ENCODE results near the gene ERCC5.

The ERCC5 gene

GRCh38 chr13:102846261-102847015 lies 606 bp downstream of the ERCC5 start:
- Histone ChIP-seq H3K4me3 (replicated peaks; ENCODE audit: low read depth, low read length) (peak overlapping the region; percentile 87), H3K36me3 (ENCODE audit: control insufficient read depth, insufficient read depth, low read length) (no peaks in the 10 kb centered on the region; the same call in 1 of the 2 replicates), H3K27me3 (replicated peaks; ENCODE audit: control insufficient read depth, insufficient read depth, low read length) (no peaks in the 10 kb centered on the region)
- peak; percentile 63 for DNase-seq (ENCODE audit: extremely low read depth, insufficient read length)
- TF ChIP-seq CTCF (IDR thresholded peaks at IDR 0.05; ENCODE audit: insufficient read depth, low read length, poor library complexity, severe bottlenecking), result no peak

- Histone ChIP-seq H3K36me3 (ENCODE audit: control insufficient read depth, insufficient read depth, low read length) (no peaks in the 10 kb centered on the region; the same call in none of the 2 replicates), H3K27me3 (replicated peaks; ENCODE audit: control insufficient read depth, insufficient read depth, low read length) (no peaks in the 10 kb centered on the region), H3K4me3 (replicated peaks; ENCODE audit: low read depth, low read length) (peak overlapping the region; percentile 87)
- DNase-seq (ENCODE audit: extremely low read depth, insufficient read length), result peak; percentile 13
- peak; percentile 80 for TF ChIP-seq CTCF (IDR thresholded peaks at IDR 0.05; ENCODE audit: insufficient read depth, low read length, poor library complexity, severe bottlenecking)
Observed at GRCh38 chr13:102847272-102848234, 1.7 kb downstream of the ERCC5 start.

GRCh38 chr13:102848956-102849355 lies 3.1 kb downstream of the ERCC5 start:
- Histone ChIP-seq H3K27me3 (replicated peaks; ENCODE audit: control insufficient read depth, insufficient read depth, low read length) (no peaks in the 10 kb centered on the region), H3K36me3 (ENCODE audit: control insufficient read depth, insufficient read depth, low read length) (no peaks in the 10 kb centered on the region; the same call in none of the 2 replicates), H3K4me3 (replicated peaks; ENCODE audit: low read depth, low read length) (no peak overlapping the region)
- no peak for DNase-seq (ENCODE audit: extremely low read depth, insufficient read length)
- no peak for TF ChIP-seq CTCF (IDR thresholded peaks at IDR 0.05; ENCODE audit: insufficient read depth, low read length, poor library complexity, severe bottlenecking)

GRCh38 chr13:102852556-102852955 lies 6.7 kb downstream of the ERCC5 start:
- no peaks in the 10 kb centered on the region for H3K27me3 ChIP-seq (replicated peaks; ENCODE audit: control insufficient read depth, insufficient read depth, low read length)
- peaks cover 4% of the 10 kb centered on the region for H3K36me3 ChIP-seq (ENCODE audit: control insufficient read depth, insufficient read depth, low read length)
- no peak for TF ChIP-seq CTCF (IDR thresholded peaks at IDR 0.05; ENCODE audit: insufficient read depth, low read length, poor library complexity, severe bottlenecking)
- DNase-seq (ENCODE audit: extremely low read depth, insufficient read length), result no peak
- no peak overlapping the region for H3K4me3 ChIP-seq (replicated peaks; ENCODE audit: low read depth, low read length)

- TF ChIP-seq CTCF (IDR thresholded peaks at IDR 0.05; ENCODE audit: insufficient read depth, low read length, poor library complexity, severe bottlenecking), result no peak
- Histone ChIP-seq H3K27me3 (replicated peaks; ENCODE audit: control insufficient read depth, insufficient read depth, low read length) (no peaks in the 10 kb centered on the region), H3K36me3 (ENCODE audit: control insufficient read depth, insufficient read depth, low read length) (peaks cover 8% of the 10 kb centered on the region), H3K4me3 (replicated peaks; ENCODE audit: low read depth, low read length) (no peak overlapping the region)
- no peak for DNase-seq (ENCODE audit: extremely low read depth, insufficient read length)
Observed at GRCh38 chr13:102854675-102855074, 8.8 kb downstream of the ERCC5 start.

Data from GM06990 (cell line).